ENCODE results near the gene SBNO2.

DNA sequence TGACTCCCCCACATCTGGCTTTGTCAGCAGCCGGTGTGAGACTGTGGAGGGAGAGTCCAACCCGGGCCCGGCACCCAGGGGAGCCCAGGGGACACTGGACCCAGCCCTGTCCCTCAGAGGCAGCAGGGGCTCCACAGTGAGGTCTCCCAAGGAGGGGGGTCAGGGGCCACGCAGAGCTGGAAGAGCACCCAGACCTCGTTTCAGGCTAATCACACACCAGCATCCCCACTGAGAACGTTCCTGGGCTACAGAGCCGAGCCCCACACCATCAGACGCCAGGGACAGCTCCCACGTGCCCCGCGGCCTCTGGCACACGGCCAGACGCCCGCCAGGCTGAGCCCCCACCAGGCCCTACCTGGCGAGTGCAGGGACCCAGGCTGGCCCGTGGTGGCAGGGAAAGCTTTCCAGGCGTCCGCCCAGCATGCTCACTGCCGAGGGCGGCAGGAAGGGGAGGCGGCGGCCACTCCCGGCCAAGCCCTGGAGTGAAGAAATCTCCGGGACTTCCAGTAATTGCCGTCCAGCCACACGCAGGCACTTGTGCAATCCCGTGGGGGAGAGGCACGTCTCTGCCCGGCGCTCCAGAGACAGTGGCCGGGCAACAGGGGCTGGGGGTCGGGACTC is 19.2 kb downstream of the SBNO2 start:
- TF ChIP-seq CREB1 (CRISPR knock-in tag; IDR thresholded peaks at IDR 0.05; ENCODE audit: low read depth) (no peak), JUNB (IDR thresholded peaks at IDR 0.05; ENCODE audit: unreplicated experiment) (no peak), EZH2phosphoT487 (IDR thresholded peaks at IDR 0.05; ENCODE audit: unreplicated experiment) (no peak), STAT1 (IDR thresholded peaks at IDR 0.05; ENCODE audit: unreplicated experiment) (no peak), EZH2 (IDR thresholded peaks at IDR 0.05; ENCODE audit: low read depth, unreplicated experiment) (no peak), POLR2AphosphoS5 (IDR thresholded peaks at IDR 0.05; ENCODE audit: low read depth) (no peak)
- TF ChIP-seq, protein P1, sequence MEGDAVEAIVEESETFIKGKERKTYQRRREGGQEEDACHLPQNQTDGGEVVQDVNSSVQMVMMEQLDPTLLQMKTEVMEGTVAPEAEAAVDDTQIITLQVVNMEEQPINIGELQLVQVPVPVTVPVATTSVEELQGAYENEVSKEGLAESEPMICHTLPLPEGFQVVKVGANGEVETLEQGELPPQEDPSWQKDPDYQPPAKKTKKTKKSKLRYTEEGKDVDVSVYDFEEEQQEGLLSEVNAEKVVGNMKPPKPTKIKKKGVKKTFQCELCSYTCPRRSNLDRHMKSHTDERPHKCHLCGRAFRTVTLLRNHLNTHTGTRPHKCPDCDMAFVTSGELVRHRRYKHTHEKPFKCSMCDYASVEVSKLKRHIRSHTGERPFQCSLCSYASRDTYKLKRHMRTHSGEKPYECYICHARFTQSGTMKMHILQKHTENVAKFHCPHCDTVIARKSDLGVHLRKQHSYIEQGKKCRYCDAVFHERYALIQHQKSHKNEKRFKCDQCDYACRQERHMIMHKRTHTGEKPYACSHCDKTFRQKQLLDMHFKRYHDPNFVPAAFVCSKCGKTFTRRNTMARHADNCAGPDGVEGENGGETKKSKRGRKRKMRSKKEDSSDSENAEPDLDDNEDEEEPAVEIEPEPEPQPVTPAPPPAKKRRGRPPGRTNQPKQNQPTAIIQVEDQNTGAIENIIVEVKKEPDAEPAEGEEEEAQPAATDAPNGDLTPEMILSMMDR (conservative IDR thresholded peaks at IDR 0.05; ENCODE audit: low read depth in 2 of 2) = no peak
- TF ChIP-seq, protein P2, sequence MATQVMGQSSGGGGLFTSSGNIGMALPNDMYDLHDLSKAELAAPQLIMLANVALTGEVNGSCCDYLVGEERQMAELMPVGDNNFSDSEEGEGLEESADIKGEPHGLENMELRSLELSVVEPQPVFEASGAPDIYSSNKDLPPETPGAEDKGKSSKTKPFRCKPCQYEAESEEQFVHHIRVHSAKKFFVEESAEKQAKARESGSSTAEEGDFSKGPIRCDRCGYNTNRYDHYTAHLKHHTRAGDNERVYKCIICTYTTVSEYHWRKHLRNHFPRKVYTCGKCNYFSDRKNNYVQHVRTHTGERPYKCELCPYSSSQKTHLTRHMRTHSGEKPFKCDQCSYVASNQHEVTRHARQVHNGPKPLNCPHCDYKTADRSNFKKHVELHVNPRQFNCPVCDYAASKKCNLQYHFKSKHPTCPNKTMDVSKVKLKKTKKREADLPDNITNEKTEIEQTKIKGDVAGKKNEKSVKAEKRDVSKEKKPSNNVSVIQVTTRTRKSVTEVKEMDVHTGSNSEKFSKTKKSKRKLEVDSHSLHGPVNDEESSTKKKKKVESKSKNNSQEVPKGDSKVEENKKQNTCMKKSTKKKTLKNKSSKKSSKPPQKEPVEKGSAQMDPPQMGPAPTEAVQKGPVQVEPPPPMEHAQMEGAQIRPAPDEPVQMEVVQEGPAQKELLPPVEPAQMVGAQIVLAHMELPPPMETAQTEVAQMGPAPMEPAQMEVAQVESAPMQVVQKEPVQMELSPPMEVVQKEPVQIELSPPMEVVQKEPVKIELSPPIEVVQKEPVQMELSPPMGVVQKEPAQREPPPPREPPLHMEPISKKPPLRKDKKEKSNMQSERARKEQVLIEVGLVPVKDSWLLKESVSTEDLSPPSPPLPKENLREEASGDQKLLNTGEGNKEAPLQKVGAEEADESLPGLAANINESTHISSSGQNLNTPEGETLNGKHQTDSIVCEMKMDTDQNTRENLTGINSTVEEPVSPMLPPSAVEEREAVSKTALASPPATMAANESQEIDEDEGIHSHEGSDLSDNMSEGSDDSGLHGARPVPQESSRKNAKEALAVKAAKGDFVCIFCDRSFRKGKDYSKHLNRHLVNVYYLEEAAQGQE (IDR thresholded peaks at IDR 0.05; ENCODE audit: unreplicated experiment) = no peak

All from GM23338 (cell line).